ENCODE measurements around the gene ACAD11.

The ACAD11 gene

GRCh38 chr3:132549890-132550578 lies 109.6 kb downstream of the ACAD11 start:
- Histone ChIP-seq H2AFZ (no peak overlapping the region), H3K79me2 (no peaks in the 10 kb centered on the region), H3K4me3 (ENCODE audit: low read depth, low read length) (no peak overlapping the region), H3K4me2 (ENCODE audit: low read length) (no peak overlapping the region), H3K9me3 (ENCODE audit: control insufficient read depth, low read length) (no peaks in the 10 kb centered on the region), H3K27ac (no peak overlapping the region), H3K36me3 (ENCODE audit: control insufficient read depth, insufficient read depth, low read length) (no peaks in the 10 kb centered on the region), H3K27me3 (ENCODE audit: control insufficient read depth, insufficient read depth, low read length) (no peaks in the 10 kb centered on the region), H3K9ac (no peak overlapping the region), H3K4me1 (peaks cover 5% of the 10 kb centered on the region)
- TF ChIP-seq, protein P1, sequence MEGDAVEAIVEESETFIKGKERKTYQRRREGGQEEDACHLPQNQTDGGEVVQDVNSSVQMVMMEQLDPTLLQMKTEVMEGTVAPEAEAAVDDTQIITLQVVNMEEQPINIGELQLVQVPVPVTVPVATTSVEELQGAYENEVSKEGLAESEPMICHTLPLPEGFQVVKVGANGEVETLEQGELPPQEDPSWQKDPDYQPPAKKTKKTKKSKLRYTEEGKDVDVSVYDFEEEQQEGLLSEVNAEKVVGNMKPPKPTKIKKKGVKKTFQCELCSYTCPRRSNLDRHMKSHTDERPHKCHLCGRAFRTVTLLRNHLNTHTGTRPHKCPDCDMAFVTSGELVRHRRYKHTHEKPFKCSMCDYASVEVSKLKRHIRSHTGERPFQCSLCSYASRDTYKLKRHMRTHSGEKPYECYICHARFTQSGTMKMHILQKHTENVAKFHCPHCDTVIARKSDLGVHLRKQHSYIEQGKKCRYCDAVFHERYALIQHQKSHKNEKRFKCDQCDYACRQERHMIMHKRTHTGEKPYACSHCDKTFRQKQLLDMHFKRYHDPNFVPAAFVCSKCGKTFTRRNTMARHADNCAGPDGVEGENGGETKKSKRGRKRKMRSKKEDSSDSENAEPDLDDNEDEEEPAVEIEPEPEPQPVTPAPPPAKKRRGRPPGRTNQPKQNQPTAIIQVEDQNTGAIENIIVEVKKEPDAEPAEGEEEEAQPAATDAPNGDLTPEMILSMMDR (IDR thresholded peaks at IDR 0.05), result no peak

DNA sequence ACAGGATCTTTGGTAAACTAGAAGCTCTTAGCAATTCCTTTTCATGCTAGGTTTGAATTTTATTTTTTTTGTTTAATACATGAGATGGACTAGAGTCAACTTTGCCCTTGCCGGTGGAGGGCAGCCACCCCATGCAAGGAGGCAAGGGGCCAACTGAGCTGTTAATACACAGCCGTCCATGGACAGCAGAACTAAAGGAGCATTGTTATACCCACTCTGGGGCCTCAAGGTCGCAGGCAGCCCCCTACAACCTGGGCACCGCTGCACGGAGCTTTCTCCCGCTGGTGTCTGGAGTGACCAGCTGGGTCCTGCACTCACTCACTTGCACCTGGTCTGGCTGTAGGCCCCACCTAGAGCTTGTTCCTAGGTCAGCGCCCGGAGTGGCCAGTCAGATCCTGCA lies 110.4 kb downstream of the ACAD11 start:
- peaks cover 5% of the 10 kb centered on the region for H3K4me1 ChIP-seq
- no peaks in the 10 kb centered on the region for H3K27me3 ChIP-seq (ENCODE audit: control insufficient read depth, insufficient read depth, low read length)

DNA sequence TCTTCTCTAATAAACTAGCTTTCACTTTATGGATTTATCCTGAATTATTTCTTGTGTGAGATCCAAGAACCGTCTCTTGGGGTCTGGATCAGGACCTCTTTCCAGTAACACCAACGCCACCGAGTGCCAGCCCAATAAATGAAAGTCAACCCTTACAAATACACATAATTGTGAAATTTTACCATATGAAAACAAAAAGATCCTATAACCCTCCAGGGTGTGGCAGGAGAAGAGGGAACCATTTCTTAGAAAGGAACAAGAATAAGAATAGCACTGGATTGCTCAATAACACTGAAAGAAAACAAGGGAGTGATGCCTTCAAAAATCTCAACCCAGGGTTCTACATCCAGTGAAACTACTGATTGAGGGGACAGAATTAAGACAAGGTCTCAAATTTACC lies 114.1 kb downstream of the ACAD11 start:
- H3K4me3 ChIP-seq (ENCODE audit: low read depth, low read length), result no peak overlapping the region
- no peak overlapping the region for H2AFZ ChIP-seq
- no peaks in the 10 kb centered on the region for H3K27me3 ChIP-seq (ENCODE audit: control insufficient read depth, insufficient read depth, low read length)
- H3K36me3 ChIP-seq (ENCODE audit: control insufficient read depth, insufficient read depth, low read length), result no peaks in the 10 kb centered on the region
- H3K79me2 ChIP-seq, result no peaks in the 10 kb centered on the region
- TF ChIP-seq, protein P1 (IDR thresholded peaks at IDR 0.05), result no peak
- H3K9me3 ChIP-seq (ENCODE audit: control insufficient read depth, low read length), result no peaks in the 10 kb centered on the region
- H3K4me1 ChIP-seq, result peaks cover under 1% of the 10 kb centered on the region
- no peak overlapping the region for H3K4me2 ChIP-seq (ENCODE audit: low read length)
- no peak overlapping the region for H3K9ac ChIP-seq
- no peak overlapping the region for H3K27ac ChIP-seq

More for the DNA sequence above, 110.4 kb downstream of the ACAD11 start:
- no peak overlapping the region for H3K9ac ChIP-seq
- H3K79me2 ChIP-seq, result no peaks in the 10 kb centered on the region
- TF ChIP-seq, protein P1 (IDR thresholded peaks at IDR 0.05), result no peak
- no peak overlapping the region for H2AFZ ChIP-seq
- no peak overlapping the region for H3K4me3 ChIP-seq (ENCODE audit: low read depth, low read length)
- H3K4me2 ChIP-seq (ENCODE audit: low read length), result no peak overlapping the region
- H3K36me3 ChIP-seq (ENCODE audit: control insufficient read depth, insufficient read depth, low read length), result no peaks in the 10 kb centered on the region
- H3K27ac ChIP-seq, result no peak overlapping the region
- H3K9me3 ChIP-seq (ENCODE audit: control insufficient read depth, low read length), result no peaks in the 10 kb centered on the region

GRCh38 chr3:132544130-132544529 lies 115.5 kb downstream of the ACAD11 start:
- Histone ChIP-seq H3K27me3 (ENCODE audit: control insufficient read depth, insufficient read depth, low read length) (no peaks in the 10 kb centered on the region), H3K36me3 (ENCODE audit: control insufficient read depth, insufficient read depth, low read length) (no peaks in the 10 kb centered on the region), H3K4me3 (ENCODE audit: low read depth, low read length) (no peak overlapping the region), H3K9me3 (ENCODE audit: control insufficient read depth, low read length) (no peaks in the 10 kb centered on the region), H3K9ac (no peak overlapping the region), H3K27ac (no peak overlapping the region), H2AFZ (no peak overlapping the region), H3K4me1 (no peaks in the 10 kb centered on the region), H3K79me2 (no peaks in the 10 kb centered on the region), H3K4me2 (ENCODE audit: low read length) (no peak overlapping the region)
- TF ChIP-seq, protein P1 (IDR thresholded peaks at IDR 0.05), result no peak
